K562 (cell line): ENCODE data around the gene NEDD4L. TPM values are rescaled to one million over a fixed set of nuclear protein-coding genes. Genes with fewer than 3 reads are reported as not detected.

Experiments
- CREM ChIP-seq: IDR thresholded peaks from 2 replicates; pipeline ENCODE4 v1.6.1; 2014; ENCODE audit warnings: antibody characterized with exemption, low read depth
- ETV6 ChIP-seq, 3 experiments: fragments of 150-350 bp in 1 of 3; sonication (generic) in 1 of 3; formaldehyde crosslinking in 1 of 3; IDR thresholded peaks; 2 replicates each; pipeline versions ENCODE4 v1.6.1 to v1.8.0; 2014 to 2022; ENCODE audit warnings: borderline replicate concordance in 2 of 3, low read depth in 2 of 3, antibody characterized with exemption in 1 of 3, low read length in 1 of 3, mild to moderate bottlenecking in 1 of 3, missing genetic modification reagents in 1 of 3
- ZSCAN29 ChIP-seq: fragments of 450-650 bp; IDR thresholded peaks from 2 replicates; pipeline ENCODE4 v1.6.1; 2017
- polyA plus RNA-seq, 8 experiments: library from polyadenylated mRNA; depleted of rRNA in 4 of 8; stranded (reverse) in 5 of 8; unstranded in 3 of 8; fragments of >200 nt; fragmentation: Nextera tagmentation in 2 of 8; fragmentation: Illumina TruSeq in 1 of 8; extraction: Ambion mirVana in 2 of 8; extraction: Trizol in 1 of 8; gene quantifications; 2 replicates each; pipeline versions ENCODE4 v1.2.1 to v1.2.3, GENCODE V29; 2011 to 2014; ENCODE audit warnings: inconsistent platforms in 1 of 8, missing spikeins in 1 of 8
- total RNA-seq, 7 experiments: library from RNA; depleted of rRNA in 6 of 7; stranded (reverse); fragments of >200 nt in 6 of 7; fragmentation: Illumina TruSeq in 2 of 7; extraction: Trizol in 2 of 7; gene quantifications; 2 replicates each; pipeline versions ENCODE4 v1.2.1 to v1.2.3, GENCODE V29; 2011 to 2021; ENCODE audit warnings: low replicate concordance in 1 of 7
- TF ChIP-seq, protein P1 (sequence below): fragments of 450-650 bp; IDR thresholded peaks from 2 replicates; pipeline ENCODE4 v1.6.1; 2016; ENCODE audit warnings: low read depth
- TF ChIP-seq, protein P2 (sequence below): IDR thresholded peaks from 2 replicates; pipeline ENCODE4 v1.6.1; 2011; ENCODE audit warnings: borderline replicate concordance, low read depth, mild to moderate bottlenecking, moderate library complexity, low read length; ENCODE audit not compliant: insufficient read depth, poor library complexity, severe bottlenecking

The NEDD4L gene
- total and polyA plus RNA-seq, 9 of the 15 experiments (the other 6 are each of a cell fraction or from before 2014, with no cell fraction given): 8.1 to 33.4 (median 19.9) TPM

DNA sequence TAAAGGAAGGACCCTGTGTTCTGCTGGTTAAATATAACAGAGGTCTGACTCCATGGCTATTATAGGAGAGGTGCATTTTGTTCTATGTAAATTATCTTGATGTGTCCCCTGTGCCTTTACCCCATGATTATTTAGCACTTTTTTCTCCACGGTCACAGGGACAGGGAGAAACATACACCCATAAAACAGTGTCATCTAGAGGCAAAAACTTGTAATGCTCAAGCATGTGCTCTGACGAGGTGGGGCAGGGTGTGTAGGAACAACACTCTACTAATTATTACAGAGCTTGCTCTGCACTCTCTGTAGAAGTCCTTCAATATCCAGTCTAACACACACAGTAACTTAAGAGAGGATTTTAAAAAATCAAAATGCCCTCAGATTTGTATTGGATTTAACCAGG, 187.9 kb downstream of the NEDD4L start (continued):
- TF ChIP-seq ETV6 (IDR thresholded peaks at IDR 0.05; ENCODE audit: borderline replicate concordance in 1 of 2, low read depth in 2 of 2, low read length in 1 of 2): no peak
- no peak for TF ChIP-seq ETV6 (CRISPR knock-in tag; IDR thresholded peaks at IDR 0.05; ENCODE audit: borderline replicate concordance)
- no peak for TF ChIP-seq ZSCAN29
- 0 out of 2 replicates have a peak, but pooled peaks have one; percentile 14 for TF ChIP-seq CREM
- TF ChIP-seq, protein P1, sequence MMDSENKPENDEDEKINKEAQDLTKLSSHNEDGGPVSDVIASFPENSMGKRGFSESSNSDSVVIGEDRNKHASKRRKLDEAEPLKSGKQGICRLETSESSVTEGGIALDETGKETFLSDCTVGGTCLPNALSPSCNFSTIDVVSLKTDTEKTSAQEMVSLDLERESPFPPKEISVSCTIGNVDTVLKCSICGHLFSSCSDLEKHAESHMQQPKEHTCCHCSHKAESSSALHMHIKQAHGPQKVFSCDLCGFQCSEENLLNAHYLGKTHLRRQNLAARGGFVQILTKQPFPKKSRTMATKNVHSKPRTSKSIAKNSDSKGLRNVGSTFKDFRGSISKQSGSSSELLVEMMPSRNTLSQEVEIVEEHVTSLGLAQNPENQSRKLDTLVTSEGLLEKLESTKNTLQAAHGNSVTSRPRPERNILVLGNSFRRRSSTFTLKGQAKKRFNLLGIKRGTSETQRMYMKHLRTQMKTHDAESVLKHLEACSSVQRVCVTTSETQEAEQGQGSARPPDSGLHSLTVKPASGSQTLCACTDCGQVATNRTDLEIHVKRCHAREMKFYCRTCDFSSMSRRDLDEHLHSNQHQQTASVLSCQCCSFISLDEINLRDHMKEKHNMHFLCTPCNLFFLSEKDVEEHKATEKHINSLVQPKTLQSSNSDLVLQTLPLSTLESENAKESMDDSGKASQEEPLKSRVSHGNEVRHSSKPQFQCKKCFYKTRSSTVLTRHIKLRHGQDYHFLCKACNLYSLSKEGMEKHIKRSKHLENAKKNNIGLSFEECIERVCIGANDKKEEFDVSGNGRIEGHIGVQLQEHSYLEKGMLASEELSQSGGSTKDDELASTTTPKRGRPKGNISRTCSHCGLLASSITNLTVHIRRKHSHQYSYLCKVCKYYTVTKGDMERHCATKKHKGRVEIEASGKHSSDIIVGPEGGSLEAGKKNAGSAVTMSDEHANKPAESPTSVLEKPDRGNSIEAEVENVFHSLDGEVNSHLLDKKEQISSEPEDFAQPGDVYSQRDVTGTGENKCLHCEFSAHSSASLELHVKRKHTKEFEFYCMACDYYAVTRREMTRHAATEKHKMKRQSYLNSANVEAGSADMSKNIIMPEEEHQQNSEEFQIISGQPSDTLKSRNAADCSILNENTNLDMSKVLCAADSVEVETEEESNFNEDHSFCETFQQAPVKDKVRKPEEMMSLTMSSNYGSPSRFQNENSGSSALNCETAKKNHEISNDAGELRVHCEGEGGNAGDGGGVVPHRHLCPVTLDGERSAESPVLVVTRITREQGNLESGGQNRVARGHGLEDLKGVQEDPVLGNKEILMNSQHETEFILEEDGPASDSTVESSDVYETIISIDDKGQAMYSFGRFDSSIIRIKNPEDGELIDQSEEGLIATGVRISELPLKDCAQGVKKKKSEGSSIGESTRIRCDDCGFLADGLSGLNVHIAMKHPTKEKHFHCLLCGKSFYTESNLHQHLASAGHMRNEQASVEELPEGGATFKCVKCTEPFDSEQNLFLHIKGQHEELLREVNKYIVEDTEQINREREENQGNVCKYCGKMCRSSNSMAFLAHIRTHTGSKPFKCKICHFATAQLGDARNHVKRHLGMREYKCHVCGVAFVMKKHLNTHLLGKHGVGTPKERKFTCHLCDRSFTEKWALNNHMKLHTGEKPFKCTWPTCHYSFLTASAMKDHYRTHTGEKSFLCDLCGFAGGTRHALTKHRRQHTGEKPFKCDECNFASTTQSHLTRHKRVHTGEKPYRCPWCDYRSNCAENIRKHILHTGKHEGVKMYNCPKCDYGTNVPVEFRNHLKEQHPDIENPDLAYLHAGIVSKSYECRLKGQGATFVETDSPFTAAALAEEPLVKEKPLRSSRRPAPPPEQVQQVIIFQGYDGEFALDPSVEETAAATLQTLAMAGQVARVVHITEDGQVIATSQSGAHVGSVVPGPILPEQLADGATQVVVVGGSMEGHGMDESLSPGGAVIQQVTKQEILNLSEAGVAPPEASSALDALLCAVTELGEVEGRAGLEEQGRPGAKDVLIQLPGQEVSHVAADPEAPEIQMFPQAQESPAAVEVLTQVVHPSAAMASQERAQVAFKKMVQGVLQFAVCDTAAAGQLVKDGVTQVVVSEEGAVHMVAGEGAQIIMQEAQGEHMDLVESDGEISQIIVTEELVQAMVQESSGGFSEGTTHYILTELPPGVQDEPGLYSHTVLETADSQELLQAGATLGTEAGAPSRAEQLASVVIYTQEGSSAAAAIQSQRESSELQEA: no peak
- TF ChIP-seq, protein P2, sequence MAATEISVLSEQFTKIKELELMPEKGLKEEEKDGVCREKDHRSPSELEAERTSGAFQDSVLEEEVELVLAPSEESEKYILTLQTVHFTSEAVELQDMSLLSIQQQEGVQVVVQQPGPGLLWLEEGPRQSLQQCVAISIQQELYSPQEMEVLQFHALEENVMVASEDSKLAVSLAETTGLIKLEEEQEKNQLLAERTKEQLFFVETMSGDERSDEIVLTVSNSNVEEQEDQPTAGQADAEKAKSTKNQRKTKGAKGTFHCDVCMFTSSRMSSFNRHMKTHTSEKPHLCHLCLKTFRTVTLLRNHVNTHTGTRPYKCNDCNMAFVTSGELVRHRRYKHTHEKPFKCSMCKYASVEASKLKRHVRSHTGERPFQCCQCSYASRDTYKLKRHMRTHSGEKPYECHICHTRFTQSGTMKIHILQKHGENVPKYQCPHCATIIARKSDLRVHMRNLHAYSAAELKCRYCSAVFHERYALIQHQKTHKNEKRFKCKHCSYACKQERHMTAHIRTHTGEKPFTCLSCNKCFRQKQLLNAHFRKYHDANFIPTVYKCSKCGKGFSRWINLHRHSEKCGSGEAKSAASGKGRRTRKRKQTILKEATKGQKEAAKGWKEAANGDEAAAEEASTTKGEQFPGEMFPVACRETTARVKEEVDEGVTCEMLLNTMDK: no peak
